Sigmoid colon (tissue), 7 donors: ENCODE data around the gene PLA2G4F. TPM values are rescaled to one million over a fixed set of nuclear protein-coding genes. Genes with fewer than 3 reads are reported as not detected.
"Not testable (repeated sequence)": the region's sequence is repeated elsewhere in the genome, so short reads cannot be mapped to it uniquely, and the experiment has no call there.

Experiments
- DNase-seq: peaks from one replicate; pipeline ENCODE4 v3.0.0-alpha.2; 2019
- H3K27ac ChIP-seq, 4 donors: fragments of 200-600 bp; sonication (generic); one replicate each; pipeline ENCODE4 v1.5.1; 2016 to 2019; ENCODE audit warnings: mild to moderate bottlenecking in 1 of 4
- H3K27me3 ChIP-seq, 3 donors: fragments of 200-600 bp; sonication (generic); one replicate each; pipeline ENCODE4 v1.5.1; 2019; ENCODE audit warnings: mild to moderate bottlenecking in 1 of 3
- H3K36me3 ChIP-seq, 4 donors: fragments of 200-600 bp; sonication (generic); one replicate each; pipeline ENCODE4 v1.5.1; 2016 to 2019
- H3K4me1 ChIP-seq, 4 donors: fragments of 200-600 bp; sonication (generic); one replicate each; pipeline ENCODE4 v1.5.1; 2017 to 2019
- H3K4me3 ChIP-seq, 4 donors: fragments of 200-600 bp; sonication (generic); one replicate each; pipeline ENCODE4 v1.5.1; 2017 to 2019; ENCODE audit warnings: mild to moderate bottlenecking in 2 of 4, moderate library complexity in 1 of 4
- H3K9me3 ChIP-seq, 4 donors: fragments of 200-600 bp in 3 of 4; sonication (generic) in 3 of 4; one replicate each; pipeline versions ENCODE4 v1.5.1 to v1.6.1; 2013 to 2019
- EP300 ChIP-seq, 4 donors: sonication (generic); formaldehyde crosslinking; IDR thresholded peaks; one replicate each; pipeline ENCODE4 v1.6.1; 2017; ENCODE audit warnings: antibody characterized with exemption in 4 of 4
- POLR2A ChIP-seq, 2 donors: fragments of 450-650 bp; IDR thresholded peaks; one replicate each; pipeline ENCODE4 v1.6.1; 2016; ENCODE audit warnings: antibody characterized with exemption in 2 of 2, mild to moderate bottlenecking in 2 of 2, moderate library complexity in 2 of 2
- POLR2AphosphoS5 ChIP-seq, 4 donors: sonication (generic); formaldehyde crosslinking; IDR thresholded peaks; one replicate each; pipeline ENCODE4 v1.6.1; 2017; ENCODE audit warnings: antibody characterized with exemption in 4 of 4
- WGBS, 2 donors: extraction: QIAGEN DNeasy Blood & Tissue Kit; methylation state at CpG; one replicate each; pipeline ENCODE4 v1.1.7; 2013; 5-methylcytosine and 5-hydroxymethylcytosine counted together
- intact Hi-C: fragments of 100-400 bp; cut with DNase I; formaldehyde crosslinking; loops from one replicate; pipeline ENCODE4 v1.15.1; 2023
- polyA plus RNA-seq, 3 donors: library from polyadenylated mRNA; stranded (reverse); fragments of 200-250 nt; gene quantifications; one replicate each; pipeline ENCODE4 v1.2.3, GENCODE V29; 2013
- small RNA-seq, 3 donors: library from RNA; depleted of rRNA; stranded (forward); fragments of <200 nt; gene quantifications; one replicate each; pipeline ENCODE3, GENCODE V24; 2016
- total RNA-seq, 4 donors: library from RNA; depleted of rRNA; stranded (reverse); fragments of >200 nt; gene quantifications; one replicate each; pipeline ENCODE4 v1.1.0, GENCODE V29; 2016
- TF ChIP-seq, protein P1 (sequence below), 4 experiments: fragments of 450-650 bp in 3 of 4; fragments of 200-600 bp in 1 of 4; IDR thresholded peaks; one replicate each; pipeline ENCODE4 v1.5.1; 2016 to 2019; ENCODE audit warnings: antibody characterized with exemption in 4 of 4, mild to moderate bottlenecking in 3 of 4, moderate library complexity in 2 of 4
- donor health status: healthy with polysubstance abuse.
- donor health status: Bipolar disorder and iron deficiency.
- donor health status: healthy.

PLA2G4F gene
- total and polyA plus RNA-seq, 7 donors: under 0.01 to 28.8 (median 7.2) TPM; not detected in 2

DNA sequence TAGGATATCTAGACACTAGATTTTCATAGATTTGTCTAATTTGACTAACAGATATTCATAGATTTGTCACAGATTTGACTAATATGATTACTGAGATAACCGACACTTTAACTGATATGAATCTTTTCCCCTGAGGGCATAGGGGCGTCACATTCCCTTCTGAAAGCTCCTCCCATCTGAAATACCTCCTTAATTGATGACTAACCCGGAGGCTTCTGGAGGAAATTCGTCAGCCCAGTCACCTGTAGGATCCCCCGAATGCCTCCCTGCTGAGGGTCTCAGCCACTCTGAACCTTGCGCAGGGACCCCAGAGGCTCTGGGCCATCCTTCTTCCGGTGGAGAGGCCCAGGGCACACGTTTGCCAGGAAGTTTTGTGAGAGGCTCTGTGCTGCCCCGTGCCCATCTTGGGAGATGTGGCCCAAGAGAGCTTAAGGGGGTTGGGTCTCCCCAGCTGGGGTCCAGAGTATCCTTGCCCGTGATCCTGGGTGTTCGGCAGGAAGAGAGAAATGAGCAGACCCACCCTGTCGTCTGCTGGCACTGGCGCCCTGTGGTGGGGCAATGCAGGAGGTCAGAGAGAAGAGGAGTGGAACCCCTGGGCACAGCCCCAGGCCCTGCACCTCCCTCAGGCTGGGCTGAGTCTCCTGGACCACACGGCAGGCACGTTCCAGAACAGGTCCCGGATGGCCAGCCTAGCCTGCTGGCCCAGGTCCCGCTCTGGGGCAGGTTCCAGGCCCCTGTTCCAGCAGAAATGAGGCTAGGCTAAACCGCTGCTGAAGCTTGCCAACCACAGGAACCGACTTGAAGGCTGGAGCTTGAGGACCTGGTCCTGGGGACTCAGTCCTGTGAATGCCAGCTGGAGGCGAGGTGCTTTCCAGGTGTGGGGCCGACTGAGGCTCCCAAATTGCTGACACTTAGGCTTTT lies 63.8 kb downstream of the PLA2G4F start:
- DNase-seq: no peak
- TF ChIP-seq, protein P1, sequence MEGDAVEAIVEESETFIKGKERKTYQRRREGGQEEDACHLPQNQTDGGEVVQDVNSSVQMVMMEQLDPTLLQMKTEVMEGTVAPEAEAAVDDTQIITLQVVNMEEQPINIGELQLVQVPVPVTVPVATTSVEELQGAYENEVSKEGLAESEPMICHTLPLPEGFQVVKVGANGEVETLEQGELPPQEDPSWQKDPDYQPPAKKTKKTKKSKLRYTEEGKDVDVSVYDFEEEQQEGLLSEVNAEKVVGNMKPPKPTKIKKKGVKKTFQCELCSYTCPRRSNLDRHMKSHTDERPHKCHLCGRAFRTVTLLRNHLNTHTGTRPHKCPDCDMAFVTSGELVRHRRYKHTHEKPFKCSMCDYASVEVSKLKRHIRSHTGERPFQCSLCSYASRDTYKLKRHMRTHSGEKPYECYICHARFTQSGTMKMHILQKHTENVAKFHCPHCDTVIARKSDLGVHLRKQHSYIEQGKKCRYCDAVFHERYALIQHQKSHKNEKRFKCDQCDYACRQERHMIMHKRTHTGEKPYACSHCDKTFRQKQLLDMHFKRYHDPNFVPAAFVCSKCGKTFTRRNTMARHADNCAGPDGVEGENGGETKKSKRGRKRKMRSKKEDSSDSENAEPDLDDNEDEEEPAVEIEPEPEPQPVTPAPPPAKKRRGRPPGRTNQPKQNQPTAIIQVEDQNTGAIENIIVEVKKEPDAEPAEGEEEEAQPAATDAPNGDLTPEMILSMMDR (IDR thresholded peaks at IDR 0.05): no peak
- H3K27me3 ChIP-seq: no peaks in the 10 kb centered on the region
- no peaks in the 10 kb centered on the region for H3K9me3 ChIP-seq
- H3K4me3 ChIP-seq: no peak overlapping the region
- intact Hi-C loops: no loop called here
- H3K36me3 ChIP-seq: no peaks in the 10 kb centered on the region
- H3K27ac ChIP-seq: no peak overlapping the region
- no peaks in the 10 kb centered on the region for H3K4me1 ChIP-seq
- WGBS, 2 donors: 85 to 86% methylated on average over 21 of the region's 21 CpGs

DNA sequence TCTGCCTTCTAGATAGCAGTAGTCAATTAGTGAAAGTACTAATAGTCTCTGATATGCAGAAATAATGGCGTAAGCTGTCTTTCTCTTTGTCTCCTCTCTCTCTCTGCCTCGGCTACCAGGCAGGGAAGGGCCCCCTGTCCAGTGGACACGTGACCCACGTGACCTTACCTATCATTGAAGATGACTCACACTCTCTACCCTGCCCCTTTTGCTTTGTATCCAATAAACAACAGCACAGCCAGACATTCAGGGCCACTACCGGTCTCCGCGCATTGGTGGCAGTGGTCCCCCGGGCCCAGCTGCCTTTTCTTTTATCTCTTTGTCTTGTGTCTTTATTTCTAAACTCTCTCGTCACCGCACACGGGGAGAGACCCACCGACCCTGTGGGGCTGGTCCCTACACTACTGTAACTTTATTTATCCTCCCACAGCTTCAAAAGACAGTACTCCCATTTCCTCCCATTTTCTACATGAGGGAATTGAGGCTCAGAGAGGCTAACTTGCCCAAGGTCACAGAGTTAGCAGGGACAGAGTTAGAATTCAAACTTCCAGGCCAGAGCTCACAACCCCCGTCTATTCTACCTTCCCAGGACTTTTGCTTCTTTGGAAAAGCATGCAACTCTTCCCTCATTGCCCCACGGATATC lies 64.6 kb downstream of the PLA2G4F start:
- H3K27ac ChIP-seq, H3K4me3 ChIP-seq, intact Hi-C loops, DNase-seq, H3K9me3 ChIP-seq, H3K4me1 ChIP-seq, H3K27me3 ChIP-seq, H3K36me3 ChIP-seq: not testable (repeated sequence)
- 82 to 86% methylated on average over 14 of the region's 14 CpGs for WGBS, 2 donors

DNA sequence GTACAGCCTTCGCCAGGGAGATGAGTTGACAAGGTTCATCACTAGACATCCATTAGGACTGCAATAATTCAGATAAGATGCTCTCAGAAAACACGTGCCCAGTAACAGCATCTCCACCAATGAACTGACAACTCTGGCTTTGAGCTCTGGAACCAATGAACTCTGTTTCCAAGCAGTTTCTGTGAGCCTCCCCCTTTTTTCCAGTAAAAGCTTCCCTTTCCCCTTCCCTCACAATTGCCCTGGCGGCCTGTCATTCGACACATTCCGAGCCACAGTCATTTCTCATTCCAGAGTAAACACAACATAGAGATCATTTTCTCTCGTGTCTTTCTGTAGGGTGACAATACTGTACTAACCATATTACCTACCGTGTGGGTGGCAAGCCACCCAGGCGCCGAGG lies 65.7 kb downstream of the PLA2G4F start:
- intact Hi-C loops: no loop called here
- TF ChIP-seq EP300 (IDR thresholded peaks at IDR 0.05) (no peak), POLR2AphosphoS5 (IDR thresholded peaks at IDR 0.05) (no peak), POLR2A (IDR thresholded peaks at IDR 0.05) (no peak)
- TF ChIP-seq, protein P1 (IDR thresholded peaks at IDR 0.05): no peak

DNA sequence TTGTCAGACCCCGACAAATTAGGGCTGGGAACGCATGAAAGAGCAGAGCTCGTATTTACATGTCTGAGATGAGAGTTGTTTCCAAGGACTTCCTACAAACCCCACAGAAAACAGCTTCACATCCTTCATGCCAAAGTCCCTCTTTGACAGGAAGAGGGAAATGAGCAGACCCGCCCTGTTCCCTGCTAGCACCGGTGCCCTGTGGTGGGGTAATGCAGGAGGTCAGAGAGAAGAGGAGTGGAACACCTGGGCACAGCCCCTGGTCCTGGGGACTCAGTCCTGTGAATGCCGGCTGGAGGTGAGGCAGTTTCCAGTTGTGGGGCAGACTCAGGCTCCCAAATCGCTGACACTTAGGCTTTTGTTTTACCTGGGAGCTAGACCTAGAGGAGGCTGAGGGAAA lies 66.1 kb downstream of the PLA2G4F start:
- H3K27me3 ChIP-seq: no peaks in the 10 kb centered on the region
- WGBS, 2 donors: 27 to 63% methylated on average over 7 of the region's 7 CpGs
- intact Hi-C loops: no loop called here
- no peak overlapping the region for H3K4me3 ChIP-seq
- H3K36me3 ChIP-seq: no peaks in the 10 kb centered on the region
- no peak for DNase-seq
- H3K27ac ChIP-seq: no peak overlapping the region
- H3K9me3 ChIP-seq: no peaks in the 10 kb centered on the region
- no peaks in the 10 kb centered on the region for H3K4me1 ChIP-seq
- TF ChIP-seq, protein P1 (IDR thresholded peaks at IDR 0.05): no peak

More for the DNA sequence above, 65.7 kb downstream of the PLA2G4F start:
- Histone ChIP-seq H3K4me3 (no peak overlapping the region), H3K27ac (no peak overlapping the region), H3K4me1 (no peaks in the 10 kb centered on the region), H3K9me3 (no peaks in the 10 kb centered on the region), H3K36me3 (no peaks in the 10 kb centered on the region), H3K27me3 (no peaks in the 10 kb centered on the region)
- no peak for DNase-seq
- 82 to 86% methylated on average over 9 of the region's 9 CpGs for WGBS, 2 donors

DNA sequence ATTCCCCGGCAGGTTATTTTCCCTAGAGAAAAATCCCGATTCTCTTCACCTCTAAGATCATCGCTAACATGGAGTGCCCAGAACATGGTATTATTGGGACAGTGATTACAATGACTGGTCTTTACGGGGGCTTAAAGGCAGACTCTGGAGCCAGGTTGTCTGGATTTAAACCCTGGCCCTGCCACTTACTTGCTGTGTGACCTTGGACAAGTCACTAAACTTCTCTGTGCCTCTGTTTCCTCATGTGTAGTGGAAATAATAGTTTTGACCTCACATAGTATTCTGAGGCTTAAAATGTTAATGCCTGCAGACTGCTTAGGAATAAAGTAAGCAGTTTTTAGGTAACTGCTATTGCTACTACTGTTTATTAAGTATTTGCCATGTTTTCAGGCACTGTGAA lies 66.5 kb downstream of the PLA2G4F start:
- Histone ChIP-seq H3K4me1 (no peaks in the 10 kb centered on the region), H3K36me3 (no peaks in the 10 kb centered on the region), H3K27ac (no peak overlapping the region), H3K9me3 (no peaks in the 10 kb centered on the region), H3K27me3 (peaks cover 0 to 2% (median 0%) of the 10 kb centered on the region in 3 donors), H3K4me3 (no peak overlapping the region)
- intact Hi-C loops: no loop called here
- no peak for DNase-seq
- 96% methylated on average over 4 of the region's 4 CpGs for WGBS, 2 donors
- TF ChIP-seq POLR2AphosphoS5 (IDR thresholded peaks at IDR 0.05) (no peak), EP300 (IDR thresholded peaks at IDR 0.05) (no peak), POLR2A (IDR thresholded peaks at IDR 0.05) (no peak)
- TF ChIP-seq, protein P1 (IDR thresholded peaks at IDR 0.05): no peak

Small RNAs within 50 kb of the gene (small RNA-seq; reads per million reads assigned to genes)
- gene MIR627: 0 to 0.22 (median 0) reads per million in 3 donors

Other genes with a start within 250 kb of the PLA2G4F start
- 10 to 100 TPM in 3 of 4 donors, 1 to 10 TPM in 1; 8.9 to 13.0 (median 11.3) TPM for gene EHD4, start 184.1 kb downstream of the PLA2G4F start, total RNA-seq
- gene EHD4, start 184.1 kb downstream of the PLA2G4F start, polyA plus RNA-seq: 10 to 100 TPM; 16.8 to 37.0 (median 30.5) TPM
- not detected for gene PLA2G4E, start 135.6 kb downstream of the PLA2G4F start, total RNA-seq
- under 1 TPM in 1 of 3 donors, not detected in 2; 0.13 TPM for gene PLA2G4E, start 135.6 kb downstream of the PLA2G4F start, polyA plus RNA-seq
- under 1 TPM in 1 of 4 donors, not detected in 3; 0.28 TPM for gene PLA2G4D, start 62.1 kb downstream of the PLA2G4F start, total RNA-seq
- under 1 TPM in 2 of 3 donors, not detected in 1; under 0.01 to 0.31 TPM for gene PLA2G4D, start 62.1 kb downstream of the PLA2G4F start, polyA plus RNA-seq
- gene VPS39, start 51.7 kb upstream of the PLA2G4F start, total RNA-seq: 100 to 1,000 TPM in 1 of 4 donors, 10 to 100 TPM in 3; 70.3 to 186 (median 78.6) TPM
- 10 to 100 TPM; 16.2 to 44.0 (median 22.0) TPM for gene VPS39, start 51.7 kb upstream of the PLA2G4F start, polyA plus RNA-seq
- 10 to 100 TPM; 18.9 to 34.1 (median 22.9) TPM for gene GANC, start 116.6 kb upstream of the PLA2G4F start, total RNA-seq
- gene GANC, start 116.6 kb upstream of the PLA2G4F start, polyA plus RNA-seq: 10 to 100 TPM in 2 of 3 donors, 1 to 10 TPM in 1; 9.0 to 19.9 (median 16.8) TPM
- gene TMEM87A, start 116.8 kb upstream of the PLA2G4F start, total RNA-seq: 10 to 100 TPM; 32.7 to 45.3 (median 42.6) TPM
- 10 to 100 TPM in 2 of 3 donors, 1 to 10 TPM in 1; 9.6 to 44.7 (median 18.3) TPM for gene TMEM87A, start 116.8 kb upstream of the PLA2G4F start, polyA plus RNA-seq
- 10 to 100 TPM in 2 of 4 donors, 1 to 10 TPM in 2; 5.4 to 18.8 (median 8.6) TPM for gene CAPN3, start 202.9 kb upstream of the PLA2G4F start, total RNA-seq
- gene CAPN3, start 202.9 kb upstream of the PLA2G4F start, polyA plus RNA-seq: 10 to 100 TPM in 1 of 3 donors, 1 to 10 TPM in 2; 4.4 to 11.4 (median 5.4) TPM